Effector CD4-positive, alpha-beta T cell (primary cell): ENCODE measurements around the gene DZIP1L. TPM values are rescaled to one million over a fixed set of nuclear protein-coding genes. Genes with fewer than 3 reads are reported as not detected.
"Not testable (repeated sequence)": the region's sequence is repeated elsewhere in the genome, so short reads cannot be mapped to it uniquely, and the experiment has no call there.

Experiments
- DNase-seq: peaks from one replicate; pipeline ENCODE4 v3.0.0-alpha.2; 2020
- total RNA-seq: gene quantifications from one replicate; lab custom pipeline; 2026; lab: John Stamatoyannopoulos, UW

The DZIP1L gene
- not detected for total RNA-seq

DNA sequence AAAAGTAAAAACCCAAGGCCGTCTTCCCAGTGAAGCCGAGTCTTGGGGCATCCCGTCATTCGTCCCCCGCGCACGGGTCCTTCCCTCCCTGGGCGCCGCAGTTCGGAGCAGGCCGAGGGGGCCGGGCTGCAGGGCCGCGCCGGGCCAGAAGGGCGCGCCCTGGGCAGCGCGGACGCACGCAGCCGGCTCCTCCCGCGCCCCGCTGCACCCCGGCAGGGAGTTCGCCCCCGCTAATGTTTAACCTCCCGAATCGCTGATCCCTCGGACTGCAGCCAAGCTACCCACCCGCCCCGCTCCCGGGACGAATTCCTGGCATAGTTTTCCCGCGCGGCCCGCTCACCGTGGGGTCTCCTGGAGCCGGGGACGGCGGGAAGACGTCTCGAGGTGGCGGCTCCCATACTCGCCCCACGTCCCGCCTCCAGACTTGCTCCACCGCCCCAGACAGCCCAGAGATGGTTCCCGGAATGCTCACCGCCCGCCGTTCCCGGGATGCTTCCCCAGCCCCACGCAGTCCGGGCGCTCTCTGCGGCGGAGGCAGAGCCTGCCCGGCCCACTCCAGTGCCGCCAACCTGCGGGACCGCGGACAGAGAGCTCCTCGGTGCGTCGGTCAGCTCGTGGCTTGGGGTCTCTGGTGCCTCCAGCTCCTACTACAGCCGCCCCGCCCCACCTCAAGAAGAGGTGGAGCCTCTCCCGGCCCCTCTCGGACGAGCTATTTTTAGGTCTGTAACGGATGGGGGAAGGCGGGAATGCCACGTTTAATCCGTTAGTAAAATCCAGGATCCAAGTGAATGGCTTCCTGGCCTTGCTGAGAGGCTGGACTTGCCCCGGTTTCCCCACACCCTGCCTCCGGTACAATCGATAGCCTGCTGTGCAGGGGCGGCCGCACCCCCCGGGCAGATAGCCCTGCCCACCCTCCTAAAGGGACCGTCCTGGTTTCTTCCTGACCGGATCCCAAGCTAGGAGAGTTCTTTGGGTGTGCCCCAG is at the start of gene DZIP1L:
TSS of gene DZIP1L (minus strand) at position 621 of the 984 bp plus-strand sequence. CDS start 11,637 bp downstream, outside the sequence.
- no peak for DNase-seq

DNA sequence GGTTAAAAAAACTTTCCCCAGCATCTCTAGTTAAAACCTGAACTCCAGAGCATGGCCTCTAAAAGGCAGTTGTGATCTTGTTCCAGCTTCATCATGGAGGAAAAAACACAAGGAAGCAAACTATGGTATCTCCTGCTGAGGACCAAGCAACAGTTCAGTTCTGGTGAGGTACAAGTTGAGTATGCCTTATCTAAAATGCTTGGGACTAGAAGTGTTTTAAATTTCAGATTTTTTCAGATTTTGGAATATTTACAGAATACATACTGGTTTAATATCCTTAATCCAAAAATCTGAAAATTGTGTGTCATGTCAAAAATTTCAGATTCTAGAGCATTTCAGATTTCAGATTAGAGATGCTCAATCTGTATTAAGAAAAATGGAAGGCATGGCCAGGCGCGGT is 49.7 kb upstream of the DZIP1L start:
- DNase-seq, result no peak

- DNase-seq, result no peak
These were observed 42.3 kb upstream of the DZIP1L start for GRCh38 chr3:138157743-138158142.

GRCh38 chr3:138154534-138154933 is 39.1 kb upstream of the DZIP1L start:
- DNase-seq, result no peak

DNA sequence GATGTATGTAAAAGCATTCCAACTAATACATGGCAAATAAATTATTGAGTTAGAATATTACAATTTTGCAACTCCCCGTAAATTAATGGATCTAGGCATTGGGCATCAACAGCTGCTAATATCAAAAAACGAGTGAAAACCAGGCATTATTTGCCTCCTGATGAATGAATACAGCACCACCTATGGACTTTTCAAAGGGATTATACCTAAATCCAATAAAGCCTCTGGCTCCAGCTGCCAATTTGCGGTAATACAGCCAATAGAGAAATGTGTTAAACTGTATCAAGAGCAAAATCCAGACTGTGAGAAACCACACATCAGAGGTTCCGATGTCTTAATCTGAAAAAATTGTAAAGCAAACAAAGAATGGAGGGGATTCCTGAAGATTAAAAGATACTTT is 33.1 kb upstream of the DZIP1L start:
- no peak for DNase-seq

- not testable (repeated sequence) for DNase-seq
These were observed 26.8 kb upstream of the DZIP1L start for GRCh38 chr3:138142181-138142580.

- no peak for DNase-seq
These were observed 25.5 kb upstream of the DZIP1L start for GRCh38 chr3:138140940-138141339.

- no peak for DNase-seq
These were observed 24.3 kb upstream of the DZIP1L start for GRCh38 chr3:138139691-138140090.

DNA sequence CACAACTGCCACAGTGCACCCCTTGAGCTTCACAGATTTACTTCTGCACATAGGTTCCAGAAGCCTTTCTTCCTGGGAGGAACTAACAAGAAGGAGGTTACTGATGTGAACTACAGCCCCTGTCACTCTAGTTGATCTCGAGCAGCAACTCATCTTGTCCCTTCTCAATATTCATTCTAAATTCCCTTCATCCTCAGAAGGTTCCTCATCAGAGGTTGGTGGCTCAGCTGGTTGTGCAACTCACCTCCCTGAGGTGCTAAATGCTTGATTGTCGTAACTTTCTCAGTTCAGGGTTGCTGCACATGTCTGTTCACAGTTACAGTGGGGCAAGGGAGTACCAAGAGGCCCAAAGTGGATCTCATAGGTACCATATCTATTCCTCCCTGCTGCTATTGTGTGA is 22.5 kb upstream of the DZIP1L start:
- DNase-seq, result no peak

GRCh38 chr3:138136201-138136600 is 20.8 kb upstream of the DZIP1L start:
- no peak for DNase-seq

DNA sequence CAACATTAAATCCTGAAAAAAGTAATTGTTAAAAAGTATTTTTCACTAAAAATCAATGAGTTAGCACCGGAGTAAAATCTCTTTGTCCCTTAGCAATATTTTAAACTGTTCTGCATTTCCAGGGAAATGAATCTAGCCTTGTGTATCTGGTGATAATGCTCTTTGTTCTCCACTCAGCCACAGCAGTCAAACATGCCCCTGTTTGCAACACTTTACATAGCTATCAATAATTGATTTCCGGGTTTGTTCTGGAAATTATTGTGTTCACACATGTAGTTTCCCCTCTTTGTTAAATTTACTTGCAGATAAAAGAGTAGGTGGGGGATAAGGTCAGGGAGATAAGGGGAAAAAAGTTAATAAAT is 20.4 kb upstream of the DZIP1L start:
- no peak for DNase-seq

DNA sequence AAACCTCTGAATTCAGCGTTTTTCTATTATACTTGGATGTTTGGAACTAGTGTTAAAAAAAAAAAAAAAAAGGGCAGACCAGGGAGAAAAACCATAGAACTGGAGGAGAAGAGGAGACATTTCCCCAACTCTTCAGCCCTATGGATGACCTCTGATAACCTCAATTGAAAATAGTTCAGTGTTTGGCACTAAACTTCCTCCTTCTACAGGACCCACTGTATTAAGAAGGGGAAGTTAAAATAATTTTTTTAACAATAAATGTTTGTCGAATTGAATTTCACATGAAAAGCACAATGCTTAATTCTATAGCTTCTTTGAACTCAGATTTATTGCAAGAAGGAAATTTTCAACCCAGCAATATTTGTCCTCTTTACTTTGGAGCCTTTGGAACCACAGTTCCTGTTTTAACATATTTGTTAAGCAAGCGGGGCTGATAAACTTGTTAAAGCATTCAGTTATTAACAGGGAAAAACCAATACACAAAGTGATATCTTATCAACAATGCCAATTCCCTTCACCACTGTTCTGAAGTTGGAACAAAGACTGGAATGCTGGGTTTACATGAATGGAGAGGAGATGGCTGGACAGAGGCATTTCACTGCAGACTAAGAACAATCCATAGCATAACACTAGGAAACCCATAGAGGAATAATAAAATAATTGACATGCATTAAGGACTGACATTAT is 19.9 kb upstream of the DZIP1L start:
- DNase-seq, result no peak

- no peak for DNase-seq
These were observed 16.8 kb upstream of the DZIP1L start, which contains the start of gene A4GNT for GRCh38 chr3:138132239-138132638. Gene A4GNT, minus strand, starts transcription at chr3:138132390. Its CDS starts 1,134 bp downstream, at chr3:138131256.

GRCh38 chr3:138127636-138128365 is 12.4 kb upstream of the DZIP1L start:
- no peak for DNase-seq

GRCh38 chr3:138125548-138126221 is 10.3 kb upstream of the DZIP1L start:
- no peak for DNase-seq

- no peak for DNase-seq
These were observed 9.4 kb upstream of the DZIP1L start for GRCh38 chr3:138124706-138125355.

GRCh38 chr3:138124188-138124587 is 8.8 kb upstream of the DZIP1L start:
- no peak for DNase-seq

DNA sequence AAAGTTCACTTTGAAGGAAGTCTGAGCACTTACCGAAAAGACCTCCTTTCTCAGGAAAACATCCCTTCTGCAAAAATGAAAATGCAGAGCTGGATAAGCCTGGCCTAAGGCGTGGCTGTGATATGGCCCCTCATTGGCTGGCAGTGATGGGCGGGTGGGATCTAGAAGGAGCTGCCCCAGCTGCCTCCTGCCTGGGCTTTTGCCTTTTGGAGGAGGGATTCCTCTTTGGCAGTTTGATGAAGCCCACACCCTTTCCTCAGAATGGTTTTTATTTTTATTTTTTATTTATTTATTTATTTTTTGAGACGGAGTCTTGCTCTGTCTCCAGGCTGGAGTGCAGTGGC is 4.0 kb upstream of the DZIP1L start:
- DNase-seq, result no peak

DNA sequence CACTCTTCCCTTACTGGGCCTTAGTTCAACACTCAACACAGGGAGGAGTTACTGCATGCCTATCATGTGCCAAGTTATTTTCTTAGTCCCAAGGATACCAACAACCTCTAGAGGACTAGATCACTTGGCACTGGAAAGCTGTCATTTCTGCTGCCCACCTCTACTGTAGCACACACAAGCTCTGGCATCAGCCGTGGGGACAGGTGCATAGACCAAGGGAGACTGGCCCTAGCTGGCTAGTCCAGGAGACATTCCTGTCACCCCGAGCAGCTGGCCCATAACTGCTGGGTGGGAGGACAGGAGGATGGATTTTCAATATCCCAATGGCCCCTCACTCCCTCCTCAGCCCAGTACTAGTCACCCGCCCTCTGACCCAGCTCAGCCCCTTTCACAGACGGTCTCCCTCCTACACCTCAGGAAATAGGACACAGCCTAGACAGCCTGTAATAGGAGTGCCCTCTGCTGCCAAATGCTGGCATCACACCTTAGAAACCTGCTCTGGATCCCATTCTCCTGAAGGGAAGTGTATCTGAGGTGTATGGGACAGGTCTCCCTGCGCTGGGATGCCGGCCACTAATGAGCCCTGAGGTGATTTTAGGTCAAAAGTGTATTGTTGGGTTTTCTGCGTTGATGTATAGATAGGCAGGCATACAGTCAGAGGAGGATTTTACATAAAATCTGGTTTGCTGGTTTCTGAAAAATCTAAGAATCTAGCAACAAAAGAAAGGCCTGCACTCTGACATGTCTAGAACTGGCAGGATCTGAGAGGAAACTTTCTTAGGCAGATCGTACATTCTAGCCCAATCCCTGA is 3.4 kb upstream of the DZIP1L start:
- DNase-seq, result no peak

DNA sequence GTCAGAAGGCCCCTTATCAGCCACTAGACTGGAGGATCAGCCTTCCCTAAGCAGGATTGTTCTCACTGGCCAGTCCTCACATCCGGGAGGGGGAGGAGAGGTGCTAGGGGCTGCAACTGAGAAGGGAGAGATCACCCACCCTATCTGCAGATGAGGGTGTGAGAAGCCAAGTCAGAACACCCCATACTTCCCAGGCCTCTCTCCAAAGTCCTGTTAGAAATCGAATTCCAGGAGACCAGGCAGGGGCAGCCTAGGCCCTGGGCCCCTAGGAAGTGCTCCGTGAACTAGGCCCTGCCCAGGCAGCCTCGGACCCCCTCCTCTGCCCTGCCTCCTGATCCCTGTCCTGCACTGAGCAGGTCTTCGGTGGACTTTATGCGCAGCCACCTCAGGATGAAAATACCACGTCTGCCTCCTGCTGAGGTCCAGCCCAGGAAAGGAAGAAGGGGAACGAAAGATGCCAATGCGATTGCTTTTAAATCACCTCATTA is 933 bp downstream of the DZIP1L start:
- DNase-seq, result no peak

DNA sequence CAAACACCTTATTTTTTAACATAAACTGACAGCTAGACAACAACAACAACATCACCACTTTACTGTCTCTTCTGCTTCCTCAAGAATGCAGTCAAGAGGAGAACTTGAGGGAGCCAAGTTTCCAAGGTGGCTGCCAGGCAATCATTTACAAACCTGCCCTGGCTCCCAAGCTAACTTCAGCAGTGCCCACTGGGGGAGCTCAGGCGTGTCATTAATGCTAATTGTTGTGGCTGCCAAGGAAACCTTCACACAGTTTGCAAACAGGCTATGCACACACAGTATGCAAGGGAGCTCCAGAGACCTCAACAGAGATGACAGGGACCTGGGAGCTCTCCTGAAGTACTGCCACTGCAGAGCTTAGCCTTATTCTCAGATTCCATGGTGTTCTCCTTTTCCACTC is 2.1 kb downstream of the DZIP1L start:
- no peak for DNase-seq
